Measurements from ENCODE around the gene RIOK2.

The RIOK2 gene

GRCh38 chr5:97125125-97125683 lies 57.8 kb downstream of the RIOK2 start:
- no peak for DNase-seq (ENCODE audit: low read depth)

- no peak for DNase-seq (ENCODE audit: low read depth)
These were observed 58.7 kb downstream of the RIOK2 start for GRCh38 chr5:97124335-97124734.

GRCh38 chr5:97121848-97122247 lies 61.2 kb downstream of the RIOK2 start:
- DNase-seq (ENCODE audit: low read depth), result no peak

GRCh38 chr5:97120195-97120594 lies 62.9 kb downstream of the RIOK2 start:
- DNase-seq (ENCODE audit: low read depth), result no peak

- no peak for DNase-seq (ENCODE audit: low read depth)
These were observed 64.0 kb downstream of the RIOK2 start for GRCh38 chr5:97119007-97119390.

- DNase-seq (ENCODE audit: low read depth), result no peak
These were observed 64.6 kb downstream of the RIOK2 start for GRCh38 chr5:97118261-97119006.

- no peak for DNase-seq (ENCODE audit: low read depth)
These were observed 67.1 kb downstream of the RIOK2 start for GRCh38 chr5:97115932-97116331.

GRCh38 chr5:97112230-97112629 lies 70.8 kb downstream of the RIOK2 start:
- no peak for DNase-seq (ENCODE audit: low read depth)

- no peak for DNase-seq (ENCODE audit: low read depth)
These were observed 71.4 kb downstream of the RIOK2 start for GRCh38 chr5:97111616-97112015.

GRCh38 chr5:97111004-97111403 lies 72.0 kb downstream of the RIOK2 start:
- DNase-seq (ENCODE audit: low read depth), result no peak
